Fibroblast of lung (primary cell): ENCODE data around the gene ARTN. TPM values are rescaled to one million over a fixed set of nuclear protein-coding genes. Genes with fewer than 3 reads are reported as not detected.

Experiments used
- DNase-seq, 2 donors: peaks; one replicate each; pipeline versions ENCODE4 v3.0.0 to v3.0.0-alpha.2; 2010; ENCODE audit warnings: low read depth in 2 of 2
- H2AFZ ChIP-seq: 2 replicates; pipeline ENCODE4 v1.5.1; 2012; ENCODE audit warnings: low read length, control low read depth, inconsistent platforms
- H3K27ac ChIP-seq: 2 replicates; pipeline ENCODE4 v1.5.1; 2011; ENCODE audit warnings: low read length, control low read depth; ENCODE audit not compliant: insufficient read depth
- H3K27me3 ChIP-seq: 2 replicates; pipeline ENCODE4 v1.5.1; 2011; ENCODE audit warnings: mild to moderate bottlenecking, low read length; ENCODE audit not compliant: control insufficient read depth, insufficient read depth
- H3K36me3 ChIP-seq: 2 replicates; pipeline ENCODE4 v1.5.1; 2011; ENCODE audit warnings: low read length; ENCODE audit not compliant: control insufficient read depth, insufficient read depth
- H3K4me1 ChIP-seq: 2 replicates; pipeline ENCODE4 v1.5.1; 2011; ENCODE audit warnings: low read length; ENCODE audit not compliant: control insufficient read depth, insufficient read depth; ENCODE audit errors: extremely low read depth
- H3K4me2 ChIP-seq: 2 replicates; pipeline ENCODE4 v1.5.1; 2011; ENCODE audit warnings: low read length, control low read depth; ENCODE audit not compliant: insufficient read depth; ENCODE audit errors: extremely low read depth
- H3K4me3 ChIP-seq, 4 experiments: fragments of 200-600 bp in 1 of 4; sonication (generic) in 1 of 4; replicated peaks in 1 of 4; 2 replicates each; pipeline ENCODE4 v1.5.1; 2011 to 2016; ENCODE audit warnings: low read length in 4 of 4, low read depth in 3 of 4, mild to moderate bottlenecking in 3 of 4, control low read depth in 2 of 4, inconsistent platforms in 1 of 4, mixed read lengths in 1 of 4; ENCODE audit not compliant: insufficient read depth in 1 of 4; ENCODE audit errors: control extremely low read depth in 1 of 4
- H3K79me2 ChIP-seq: 2 replicates; pipeline ENCODE4 v1.5.1; 2012; ENCODE audit warnings: mild to moderate bottlenecking, low read length, inconsistent platforms; ENCODE audit not compliant: control insufficient read depth, insufficient read depth
- H3K9ac ChIP-seq: 2 replicates; pipeline ENCODE4 v1.5.1; 2011; ENCODE audit warnings: mild to moderate bottlenecking, low read length, control low read depth; ENCODE audit not compliant: insufficient read depth
- H3K9me3 ChIP-seq: 2 replicates; pipeline ENCODE4 v1.5.1; 2012; ENCODE audit warnings: low read depth, low read length; ENCODE audit not compliant: control insufficient read depth, insufficient read depth
- H4K20me1 ChIP-seq: 2 replicates; pipeline ENCODE4 v1.5.1; 2011; ENCODE audit warnings: low read length; ENCODE audit not compliant: control insufficient read depth, insufficient read depth; ENCODE audit errors: extremely low read depth
- CTCF ChIP-seq, 2 donors: IDR thresholded peaks in 1 of 2; conservative IDR thresholded peaks in 1 of 2; 1 replicate in 1 of 2; 2 replicates in 1 of 2; pipeline ENCODE4 v1.5.1; 2011 to 2012; ENCODE audit warnings: low read length in 2 of 2, control low read depth in 1 of 2, inconsistent platforms in 1 of 2, low read depth in 1 of 2, mild to moderate bottlenecking in 1 of 2
- EZH2 ChIP-seq: IDR thresholded peaks from 2 replicates; pipeline ENCODE4 v1.5.1; 2012; ENCODE audit warnings: low read length, control low read depth, mild to moderate bottlenecking; ENCODE audit errors: missing control alignments
- polyA plus RNA-seq, 2 donors: library from polyadenylated mRNA; depleted of rRNA in 1 of 2; stranded (reverse) in 1 of 2; unstranded in 1 of 2; fragments of >200 nt; gene quantifications; 2 replicates each; pipeline ENCODE4 v1.2.1, GENCODE V29; 2011 to 2012; ENCODE audit warnings: missing spikeins in 1 of 2
- total RNA-seq: library from RNA; depleted of rRNA; stranded (reverse); fragments of >200 nt; gene quantifications from 2 replicates; pipeline ENCODE4 v1.2.1, GENCODE V29; 2014

Gene ARTN
- total and polyA plus RNA-seq, 2 donors (not counting 1 experiment from before 2014, with no cell fraction given) = 0.06 to 0.50 TPM

DNA sequence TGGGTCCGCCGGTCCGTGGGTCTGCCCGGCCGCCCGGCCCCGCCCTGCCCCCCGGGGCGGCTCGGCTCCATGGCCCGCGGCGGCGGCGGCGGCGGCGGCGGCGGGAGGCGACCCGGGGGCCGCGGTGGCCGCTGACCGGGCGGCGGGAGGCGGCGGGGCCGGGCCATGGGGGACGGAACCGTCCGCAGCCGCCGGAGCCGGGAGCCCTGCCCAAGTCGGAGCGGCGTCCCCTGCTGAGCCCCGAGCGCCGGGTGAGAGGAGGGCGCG, 45.6 kb downstream of the ARTN start:
- Histone ChIP-seq H4K20me1 (no peaks in the 10 kb centered on the region), H3K27ac (no peak overlapping the region), H2AFZ (no peak overlapping the region), H3K4me3 (peak overlapping the region in 3 of 4 experiments; percentile 34 to 74 (median 59)), H3K4me1 (peaks cover 10% of the 10 kb centered on the region), H3K79me2 (peaks cover 56% of the 10 kb centered on the region), H3K9ac (peak overlapping the region; percentile 72), H3K9me3 (no peaks in the 10 kb centered on the region), H3K4me2 (peak overlapping the region; percentile 9), H3K36me3 (peaks cover 17% of the 10 kb centered on the region), H3K27me3 (no peaks in the 10 kb centered on the region)
- no peak for DNase-seq
- TF ChIP-seq CTCF (conservative IDR thresholded peaks at IDR 0.05 in 1 of 2, IDR thresholded peaks at IDR 0.05 in 1 of 2; ENCODE audit: low read depth in 1 of 2, low read length in 2 of 2) = no peak
- no peak for TF ChIP-seq EZH2

DNA sequence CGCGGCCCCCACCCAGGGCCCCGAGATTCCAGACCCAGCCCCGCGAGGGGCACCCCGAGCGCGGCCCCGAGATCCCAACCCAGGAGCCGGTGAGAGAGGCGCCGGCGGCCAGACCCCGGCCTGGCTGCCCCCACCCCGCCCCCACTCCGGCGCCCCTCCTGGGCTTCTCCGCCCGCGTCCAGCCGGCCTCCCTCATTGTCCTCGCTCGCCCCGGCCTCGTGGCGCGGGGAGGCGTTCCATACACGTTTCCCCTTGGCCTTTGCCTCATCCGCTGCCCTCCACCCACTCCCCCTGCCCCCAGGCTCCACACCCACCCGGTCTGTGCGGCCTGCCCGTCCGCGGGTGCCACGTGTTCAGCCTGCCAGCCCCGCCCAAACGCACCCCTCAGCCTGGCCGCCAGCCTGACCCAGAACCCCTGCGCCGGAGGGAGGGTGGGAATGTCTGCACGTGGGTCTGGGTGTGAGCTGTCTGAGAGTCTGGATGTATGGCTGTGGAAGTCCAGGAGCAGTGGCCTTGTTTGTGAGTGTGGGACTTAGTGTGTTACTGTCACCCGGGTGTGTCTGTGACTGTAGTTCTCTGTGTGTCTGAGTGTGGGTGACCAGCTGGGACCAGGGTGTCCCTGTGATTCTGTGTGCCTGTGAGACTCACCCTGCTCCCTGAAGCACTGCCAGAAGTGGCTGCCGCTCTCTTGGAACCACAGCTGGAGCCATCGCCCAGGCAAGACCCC, 46.1 kb downstream of the ARTN start:
- Histone ChIP-seq H3K4me3 (peak overlapping the region; percentile 34 to 74 (median 65)), H3K4me2 (peak overlapping the region; percentile 90), H4K20me1 (no peaks in the 10 kb centered on the region), H3K27me3 (no peaks in the 10 kb centered on the region), H3K79me2 (peaks cover 56% of the 10 kb centered on the region), H3K4me1 (peaks cover 10% of the 10 kb centered on the region), H3K27ac (peak overlapping the region; percentile 18), H3K36me3 (peaks cover 17% of the 10 kb centered on the region), H2AFZ (peak overlapping the region; percentile 47), H3K9me3 (no peaks in the 10 kb centered on the region), H3K9ac (peak overlapping the region; percentile 72)
- DNase-seq = peak; percentile 51 to 67
- TF ChIP-seq EZH2 (no peak), CTCF (conservative IDR thresholded peaks at IDR 0.05 in 1 of 2, IDR thresholded peaks at IDR 0.05 in 1 of 2; ENCODE audit: low read depth in 1 of 2, low read length in 2 of 2) (no peak)

DNA sequence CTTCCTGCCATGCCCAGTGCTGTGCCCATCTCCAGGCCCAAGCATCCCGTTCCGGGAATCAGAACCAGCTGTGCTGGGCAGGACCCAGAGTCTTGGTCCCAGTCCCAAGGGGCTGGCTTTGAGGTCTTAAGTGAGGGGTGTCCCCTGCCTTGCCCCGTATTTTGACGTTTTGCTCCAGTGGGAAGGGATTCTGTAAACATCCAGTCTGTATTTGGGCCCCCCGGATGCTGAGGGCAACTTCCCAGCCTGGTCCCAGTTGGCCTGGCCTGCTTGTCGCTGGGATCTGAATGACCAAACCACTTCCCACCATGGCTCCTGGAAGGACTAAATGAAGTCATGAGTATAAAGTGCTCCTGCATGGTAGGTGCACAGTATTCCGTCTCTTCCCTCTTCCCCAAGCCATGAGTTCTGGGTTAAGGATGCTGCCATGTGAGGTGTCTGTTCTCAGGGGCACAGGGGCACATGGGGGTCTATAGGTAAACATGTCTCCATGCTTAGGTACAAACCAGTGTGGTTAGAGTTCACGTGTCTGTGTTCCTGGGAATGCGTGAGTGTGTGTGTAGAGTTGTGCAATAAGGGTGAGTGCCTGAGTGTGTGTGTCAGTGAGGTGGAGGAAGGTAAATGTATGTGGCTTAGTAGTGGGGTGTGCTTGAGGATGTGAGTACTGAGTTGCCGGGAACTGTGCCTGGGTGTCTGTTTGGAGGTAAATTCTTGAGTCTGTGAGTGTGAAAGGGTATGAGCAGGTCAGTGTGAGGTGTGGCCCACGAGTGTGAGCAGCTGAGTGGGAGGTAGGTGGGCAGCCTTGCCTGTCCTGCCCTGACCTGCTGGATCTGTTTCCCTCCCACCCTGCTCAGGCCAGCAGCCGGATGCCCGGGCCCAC, 46.9 kb downstream of the ARTN start:
- H3K36me3 ChIP-seq = peaks cover 22% of the 10 kb centered on the region
- H3K9ac ChIP-seq = peak overlapping the region; percentile 72
- H3K27ac ChIP-seq = peak overlapping the region; percentile 18
- H2AFZ ChIP-seq = no peak overlapping the region
- H3K4me2 ChIP-seq = peak overlapping the region; percentile 90
- peak in 1 of 2 donors; percentile 57 for DNase-seq
- H3K27me3 ChIP-seq = no peaks in the 10 kb centered on the region
- H3K4me3 ChIP-seq = peak overlapping the region; percentile 34 to 74 (median 65)
- H3K79me2 ChIP-seq = peaks cover 49% of the 10 kb centered on the region
- peaks cover 10% of the 10 kb centered on the region for H3K4me1 ChIP-seq
- no peaks in the 10 kb centered on the region for H3K9me3 ChIP-seq
- no peaks in the 10 kb centered on the region for H4K20me1 ChIP-seq
- TF ChIP-seq EZH2 = no peak
- TF ChIP-seq CTCF (conservative IDR thresholded peaks at IDR 0.05 in 1 of 2, IDR thresholded peaks at IDR 0.05 in 1 of 2; ENCODE audit: low read depth in 1 of 2, low read length in 2 of 2) = no peak
